ENCODE measurements around the gene TBCA. TPM values are rescaled to one million over a fixed set of nuclear protein-coding genes. Genes with fewer than 3 reads are reported as not detected.

The TBCA gene
- total RNA-seq, 4 donors from 2014 or later, result 141 to 174 (median 150) TPM

- DNase-seq, result no peak
- intact Hi-C loops (cut with DNase I), result no loop called here
- Histone ChIP-seq H3K36me3 (no peaks in the 10 kb centered on the region), H3K4me1 (peaks cover 0 to 7% (median 0%) of the 10 kb centered on the region in 3 donors), H3K9me3 (no peaks in the 10 kb centered on the region), H3K27me3 (no peaks in the 10 kb centered on the region), H3K27ac (no peak overlapping the region), H3K4me3 (no peak overlapping the region)
- no peak for TF ChIP-seq POLR2A (IDR thresholded peaks at IDR 0.05)
- no peak for TF ChIP-seq CTCF (IDR thresholded peaks at IDR 0.05)
- 94 to 96% methylated on average over 3 of the region's 3 CpGs for WGBS, 2 donors
These were observed 34.5 kb downstream of the TBCA start for GRCh38 chr5:77741608-77742007.

- TF ChIP-seq POLR2A (IDR thresholded peaks at IDR 0.05), result no peak
- TF ChIP-seq CTCF (IDR thresholded peaks at IDR 0.05), result no peak
- intact Hi-C loops (cut with DNase I), result no loop called here
- WGBS, 2 donors, result 81 to 83% methylated on average over 2 of the region's 2 CpGs
These were observed 41.3 kb downstream of the TBCA start for GRCh38 chr5:77734885-77735284.

GRCh38 chr5:77733130-77733529 lies 43.0 kb downstream of the TBCA start:
- intact Hi-C loops (cut with DNase I), result no loop called here
- Histone ChIP-seq H3K9me3 (no peaks in the 10 kb centered on the region), H3K27ac (no peak overlapping the region), H3K4me3 (no peak overlapping the region), H3K27me3 (no peaks in the 10 kb centered on the region), H3K36me3 (no peaks in the 10 kb centered on the region), H3K4me1 (no peaks in the 10 kb centered on the region)
- TF ChIP-seq CTCF (IDR thresholded peaks at IDR 0.05) (no peak), POLR2A (IDR thresholded peaks at IDR 0.05) (no peak)
- WGBS, 2 donors, result 70 to 89% methylated on average over 3 of the region's 3 CpGs
- DNase-seq, result no peak

More at GRCh38 chr5:77734885-77735284, 41.3 kb downstream of the TBCA start:
- no peak for DNase-seq
- no peak overlapping the region for H3K27ac ChIP-seq
- H3K4me3 ChIP-seq, result no peak overlapping the region
- H3K36me3 ChIP-seq, result no peaks in the 10 kb centered on the region
- no peaks in the 10 kb centered on the region for H3K27me3 ChIP-seq
- no peaks in the 10 kb centered on the region for H3K9me3 ChIP-seq
- no peaks in the 10 kb centered on the region for H3K4me1 ChIP-seq

GRCh38 chr5:77727190-77727589 lies 48.9 kb downstream of the TBCA start:
- TF ChIP-seq CTCF (IDR thresholded peaks at IDR 0.05) (no peak), POLR2A (IDR thresholded peaks at IDR 0.05) (no peak)
- Histone ChIP-seq H3K27ac (no peak overlapping the region), H3K4me3 (no peak overlapping the region), H3K27me3 (no peaks in the 10 kb centered on the region), H3K4me1 (no peaks in the 10 kb centered on the region), H3K36me3 (peaks cover 0 to 5% (median 0%) of the 10 kb centered on the region in 3 donors), H3K9me3 (no peaks in the 10 kb centered on the region)
- intact Hi-C loops (cut with DNase I), result no loop called here
- 68 to 96% methylated on average over 3 of the region's 3 CpGs for WGBS, 2 donors
- DNase-seq, result no peak

- no peak for TF ChIP-seq CTCF (IDR thresholded peaks at IDR 0.05)
- TF ChIP-seq POLR2A (IDR thresholded peaks at IDR 0.05), result no peak
- 91 to 93% methylated on average over 7 of the region's 7 CpGs for WGBS, 2 donors
- intact Hi-C loops (cut with DNase I), result no loop called here
- H3K9me3 ChIP-seq, result no peaks in the 10 kb centered on the region
- H3K4me3 ChIP-seq, result no peak overlapping the region
- H3K36me3 ChIP-seq, result peaks cover 0 to 5% (median 0%) of the 10 kb centered on the region in 3 donors
- H3K27me3 ChIP-seq, result no peaks in the 10 kb centered on the region
- no peak overlapping the region for H3K27ac ChIP-seq
- no peaks in the 10 kb centered on the region for H3K4me1 ChIP-seq
- no peak for DNase-seq
These were observed 50.5 kb downstream of the TBCA start for GRCh38 chr5:77725616-77726015.
